ENCODE data around the gene TRPV5.

- no peak for TF ChIP-seq CTCF (IDR thresholded peaks at IDR 0.05)
- TF ChIP-seq POLR2A (IDR thresholded peaks at IDR 0.05) = no peak
- no peak for TF ChIP-seq POLR2AphosphoS5 (IDR thresholded peaks at IDR 0.05)
- no peak for TF ChIP-seq EP300 (IDR thresholded peaks at IDR 0.05)
Observed at GRCh38 chr7:142881586-142882337, 51.8 kb downstream of the TRPV5 start.
